HUDEP-2 (cell line): ENCODE measurements around the gene ASIC1.

Experiments used
- DNase-seq, 76 experiments: peaks; one replicate each; lab custom pipeline; 2025; ENCODE audit not compliant: unreplicated experiment in 76 of 76; lab: John Stamatoyannopoulos, UW

ASIC1 gene

GRCh38 chr12:50039151-50039835 is 18.1 kb upstream of the ASIC1 start:
- peak in 74 of 76 experiments; percentile 27 to 89 (median 74) for DNase-seq

DNA sequence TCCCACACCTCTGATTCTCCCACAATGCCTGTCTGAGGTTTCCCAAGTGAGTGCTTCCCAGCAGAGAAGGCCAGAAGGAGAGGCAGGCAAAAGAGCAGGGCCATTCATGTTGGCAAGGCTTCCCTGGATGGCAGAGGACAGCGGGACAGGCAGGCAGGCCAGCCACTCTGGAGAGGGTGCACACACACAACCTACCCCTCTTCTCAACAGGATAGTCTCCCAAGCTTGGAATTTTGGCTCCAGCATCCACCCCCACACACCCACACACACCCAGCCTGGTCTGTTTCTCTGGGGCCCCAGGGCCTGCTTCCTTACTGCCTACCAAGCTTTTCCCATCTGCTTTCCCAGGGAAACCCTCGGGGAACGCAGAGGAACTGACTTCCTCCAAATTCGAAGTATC is 16.7 kb upstream of the ASIC1 start:
- no peak for DNase-seq

DNA sequence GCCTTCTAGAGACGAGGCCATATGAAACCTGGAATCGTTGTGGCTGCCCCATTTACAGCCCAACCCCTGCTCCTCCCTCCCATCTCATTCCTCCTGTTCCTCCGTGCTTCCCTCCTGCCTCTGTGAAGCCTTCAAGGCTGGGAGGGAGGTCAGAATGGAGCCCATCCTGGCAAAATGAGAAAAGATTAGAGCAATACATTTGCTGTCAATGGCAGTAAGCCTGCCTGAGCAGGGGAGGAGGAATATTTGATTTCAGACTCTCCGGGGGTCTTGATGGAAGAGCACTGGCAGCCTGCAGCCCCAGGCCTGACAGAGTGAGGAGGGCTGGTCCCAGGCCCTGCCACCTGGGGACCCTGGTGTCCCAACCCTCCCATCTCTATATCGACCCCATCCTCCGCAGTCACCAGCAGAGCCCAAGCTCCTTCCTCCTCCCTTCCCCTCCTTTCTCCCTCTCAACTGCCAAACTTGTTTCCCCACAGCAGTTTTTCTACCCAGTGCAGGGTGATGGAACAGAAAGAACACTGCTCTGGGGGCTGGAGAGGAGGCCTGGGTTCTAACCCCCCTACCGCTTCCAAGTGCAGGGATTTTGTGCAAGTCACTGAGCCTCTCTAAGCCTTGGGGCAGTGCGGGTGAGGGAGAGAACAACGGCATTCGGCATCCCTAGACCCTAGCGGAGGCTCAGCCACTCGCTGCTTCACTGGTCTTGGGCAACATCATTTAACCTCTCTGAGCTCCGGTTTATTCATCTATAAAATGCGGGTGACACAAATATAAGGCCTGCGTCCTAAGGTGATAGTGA is 16.1 kb upstream of the ASIC1 start:
- no peak for DNase-seq

- no peak for DNase-seq
These were observed 15.4 kb upstream of the ASIC1 start for GRCh38 chr12:50041962-50042361.

DNA sequence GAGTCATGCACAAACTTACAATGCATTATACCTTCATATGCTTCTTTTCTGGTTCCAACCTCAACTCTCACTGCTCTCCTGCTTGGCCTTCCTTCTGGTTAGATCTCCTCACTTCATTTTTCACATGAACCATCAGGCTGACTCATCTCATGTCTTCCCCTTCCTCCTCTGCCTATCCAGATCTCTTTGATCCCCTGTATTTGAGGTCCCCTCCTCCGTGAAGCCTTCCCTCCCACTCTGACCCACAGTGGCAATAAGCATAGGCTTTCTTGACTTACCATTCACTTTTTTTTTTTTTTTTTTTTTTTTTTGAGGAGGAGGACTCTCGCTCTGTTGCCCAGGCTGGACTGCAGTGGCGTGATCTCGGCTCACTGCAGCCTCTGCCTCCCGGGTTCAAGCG is 14.7 kb upstream of the ASIC1 start:
- no peak for DNase-seq

GRCh38 chr12:50043308-50043707 is 14.1 kb upstream of the ASIC1 start:
- DNase-seq: no peak

- DNase-seq: no peak
These were observed 13.5 kb upstream of the ASIC1 start for GRCh38 chr12:50043854-50044253.

DNA sequence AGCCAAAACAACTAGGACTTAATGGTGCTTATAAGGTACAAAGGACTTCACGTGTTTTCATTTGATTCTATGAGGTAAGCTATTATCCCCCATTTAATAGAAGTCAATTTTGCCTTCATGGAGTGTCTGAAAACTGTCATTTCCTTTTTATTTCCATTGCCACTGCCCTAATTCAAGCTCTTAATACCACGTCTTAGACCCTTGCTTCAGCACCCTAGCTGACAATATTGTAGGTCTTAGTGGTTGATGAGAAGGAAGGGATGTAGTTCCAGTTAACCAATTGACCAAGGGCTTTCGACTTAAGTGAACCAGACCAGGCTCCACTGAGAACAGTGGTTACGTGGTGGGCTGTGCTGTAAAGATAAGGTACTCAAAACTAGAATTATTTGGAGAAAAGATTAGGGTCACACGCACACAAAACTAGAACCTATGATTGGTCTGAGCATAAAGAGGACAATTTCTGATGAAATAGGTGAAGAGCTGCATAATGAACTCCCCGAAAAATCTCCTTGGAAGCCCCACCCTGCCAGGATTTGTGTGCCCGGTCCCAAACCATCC is 9.6 kb upstream of the ASIC1 start:
- DNase-seq: peak in 20 of 76 experiments; percentile 5 to 54 (median 18)

- DNase-seq: no peak
These were observed 7.9 kb upstream of the ASIC1 start for GRCh38 chr12:50049254-50050118.

DNA sequence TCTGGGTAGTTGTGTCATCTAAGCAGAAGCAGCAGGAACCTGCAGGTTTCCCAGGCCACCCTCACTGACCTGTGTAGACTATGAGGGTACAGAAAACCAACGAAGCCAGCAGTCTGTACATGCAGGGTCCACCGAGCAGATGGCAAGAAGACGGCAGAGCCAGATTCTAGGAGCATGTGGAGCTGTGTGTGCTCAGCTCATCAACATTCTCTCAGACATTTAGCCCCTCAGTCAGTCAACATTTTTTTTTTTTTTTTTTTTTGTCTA is 7.3 kb upstream of the ASIC1 start:
- no peak for DNase-seq

DNA sequence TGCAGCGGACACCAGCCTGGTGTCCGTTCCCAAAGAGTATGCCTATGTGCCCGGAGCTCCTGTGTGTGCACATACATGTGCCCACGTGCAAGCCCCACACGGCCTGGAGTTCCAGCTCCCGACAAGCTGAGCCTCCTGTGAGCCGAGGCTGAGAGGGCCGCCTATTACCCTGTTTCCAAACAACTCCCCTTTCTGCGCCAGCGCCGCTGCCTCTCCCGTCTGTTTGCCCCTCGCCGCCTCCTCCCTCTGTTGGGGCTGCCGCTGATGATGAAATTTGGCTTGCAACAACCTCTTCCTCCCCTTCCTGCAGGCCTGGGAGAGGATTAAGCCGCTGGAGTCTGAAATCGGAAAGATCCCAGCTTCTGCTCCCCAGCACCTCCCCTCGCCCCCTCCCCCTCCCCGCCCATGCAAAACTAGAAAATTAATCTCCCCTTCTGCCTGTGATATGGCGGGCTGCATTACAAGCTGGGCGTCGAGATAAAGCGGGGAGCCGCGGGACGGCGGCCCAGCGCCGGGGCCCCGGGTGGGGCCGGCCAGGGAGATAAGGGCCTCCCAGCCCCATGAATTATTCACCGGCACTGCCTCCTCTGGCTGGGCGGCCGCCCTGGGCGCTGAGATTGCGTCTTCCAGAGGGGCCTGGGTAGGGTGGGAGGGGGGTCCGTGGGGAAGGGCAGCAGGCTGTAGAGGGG is 6.8 kb upstream of the ASIC1 start:
- DNase-seq: peak in 75 of 76 experiments; percentile 33 to 94 (median 87)

DNA sequence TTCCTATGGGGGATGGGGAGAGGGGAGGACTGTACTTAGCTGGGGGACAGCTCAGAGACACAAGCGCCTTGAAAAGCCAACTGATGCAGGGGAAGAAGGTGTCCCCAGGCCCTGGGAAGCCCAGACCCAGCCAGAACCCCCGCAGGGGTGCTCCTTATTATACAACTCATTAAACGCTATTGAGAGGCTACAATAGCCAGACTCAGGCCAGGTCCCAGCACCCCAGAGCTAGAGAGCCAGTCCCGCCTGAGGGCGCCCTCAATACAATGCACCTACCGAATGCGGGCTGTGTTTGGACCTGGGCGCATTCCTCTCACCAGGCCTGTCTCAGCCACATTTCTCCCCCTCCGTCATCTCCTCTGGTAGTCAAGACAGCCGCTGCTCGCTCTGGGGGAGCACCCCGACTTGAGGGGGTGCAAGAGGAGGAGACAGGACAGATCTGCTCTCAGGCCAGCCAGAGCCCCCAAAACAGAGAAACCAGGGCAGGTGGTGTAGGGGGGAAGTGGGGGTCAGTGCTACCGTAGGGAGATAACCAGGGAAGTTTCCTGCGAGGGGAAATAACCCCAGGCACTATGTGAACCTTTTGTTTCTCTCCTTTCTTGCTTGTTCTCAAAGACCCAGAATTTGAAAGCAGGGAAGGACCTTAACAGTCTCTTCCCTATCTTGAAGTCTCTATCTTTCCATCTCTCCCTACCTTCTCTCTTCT is 6.1 kb upstream of the ASIC1 start:
- DNase-seq: peak in 1 of 76 experiments; percentile 46

GRCh38 chr12:50052544-50052943 is 4.9 kb upstream of the ASIC1 start:
- DNase-seq: no peak

DNA sequence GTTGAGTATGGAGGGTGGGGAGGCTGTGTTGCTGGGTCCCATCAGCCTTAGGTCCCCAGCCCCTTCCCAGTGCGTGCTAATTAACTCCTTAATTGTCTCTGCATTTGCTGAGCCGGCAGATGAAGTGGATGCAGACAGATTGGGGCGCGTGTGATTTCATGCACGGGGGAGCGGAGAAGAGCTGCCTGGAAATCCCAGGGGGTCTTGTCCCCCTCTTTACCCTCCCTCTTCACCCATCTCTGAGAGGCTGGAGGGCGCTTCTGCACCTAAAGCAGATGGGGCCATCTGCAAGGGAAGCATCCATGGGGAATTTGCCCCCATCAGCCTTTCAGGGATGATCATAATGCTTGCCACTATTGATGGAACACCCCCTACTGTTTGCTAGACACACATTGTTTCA is 4.4 kb upstream of the ASIC1 start:
- no peak for DNase-seq

DNA sequence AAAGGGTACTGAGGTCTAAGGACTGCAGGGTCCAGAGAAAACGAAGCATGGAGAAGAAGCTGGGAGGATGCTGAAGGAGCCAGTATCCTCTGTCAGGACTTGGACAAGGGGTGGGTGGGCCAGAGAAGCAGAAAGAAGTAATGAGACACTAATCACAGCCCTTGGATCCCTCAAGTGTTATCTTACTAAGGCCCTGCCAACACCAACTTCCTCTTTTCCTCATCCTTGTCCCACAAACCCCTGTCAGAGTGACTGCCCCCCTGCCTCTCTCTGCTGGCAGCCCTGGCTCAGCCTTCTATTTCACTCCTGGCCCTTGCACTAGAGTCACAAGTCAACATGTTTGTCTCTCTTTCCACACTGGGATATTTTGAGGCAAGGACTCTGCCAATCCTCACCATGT is 3.8 kb upstream of the ASIC1 start:
- DNase-seq: peak in 10 of 76 experiments; percentile 14 to 35 (median 20)

GRCh38 chr12:50055831-50056638 is 1.4 kb upstream of the ASIC1 start:
- DNase-seq: peak in 35 of 76 experiments; percentile 5 to 40 (median 28)

- DNase-seq: no peak
These were observed 788 bp upstream of the ASIC1 start for GRCh38 chr12:50056639-50056976.

DNA sequence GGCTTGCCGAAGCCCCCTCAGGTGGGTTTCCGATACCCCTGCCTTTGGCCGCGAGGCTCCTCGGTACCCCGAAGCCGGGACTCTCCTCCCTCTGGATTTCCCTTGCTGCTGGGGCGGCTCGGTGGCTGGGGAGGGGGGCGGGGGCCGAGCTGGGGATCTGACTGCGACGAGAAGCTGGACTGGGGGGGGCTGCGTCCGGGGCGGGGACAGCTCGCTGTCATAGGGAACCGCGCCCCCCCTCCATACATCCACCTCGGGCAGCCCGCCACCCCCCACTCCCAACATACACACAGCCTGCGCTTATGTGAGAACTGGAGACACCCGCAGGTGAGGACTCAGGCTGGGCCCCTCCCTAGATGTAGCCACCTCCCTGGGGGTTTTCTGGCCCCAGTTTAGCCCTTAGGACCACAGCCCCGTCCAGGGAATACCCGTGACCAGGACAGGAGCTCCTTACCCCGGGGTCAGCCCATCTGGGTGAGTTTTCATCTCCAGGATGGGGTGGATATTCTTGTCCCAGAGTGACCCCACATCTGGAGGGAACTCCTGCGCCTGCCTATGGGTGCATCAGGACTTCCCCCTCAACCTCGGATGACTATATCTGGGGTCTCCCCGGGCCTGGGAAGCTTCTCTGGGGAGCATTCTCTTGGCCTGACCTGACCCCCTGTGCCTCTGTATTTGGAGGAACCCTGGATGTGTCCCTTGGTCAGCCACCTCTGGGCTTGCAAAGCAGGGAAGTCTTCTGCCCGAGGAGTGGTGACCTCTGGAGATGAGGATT is 687 bp downstream of the ASIC1 start:
- DNase-seq: no peak
